Heart left ventricle (tissue), 16 donors: ENCODE measurements around the gene EIF6. TPM values are rescaled to one million over a fixed set of nuclear protein-coding genes. Genes with fewer than 3 reads are reported as not detected.

Source experiments
- ATAC-seq, 4 donors: fragments of 200-7000 bp; cut with Tn5 transposase; one replicate each; pipeline ENCODE4 v1.9.1; 2020 to 2022; ENCODE audit warnings: moderate library complexity in 4 of 4, mild to moderate bottlenecking in 3 of 4, moderate number of reproducible peaks in 1 of 4
- DNase-seq, 5 donors: peaks; one replicate each; pipeline ENCODE4 v3.0.0-alpha.2; 2020
- H3K27ac ChIP-seq, 12 donors: fragments of 200-600 bp; sonication (generic) in 4 of 12; one replicate each; pipeline versions ENCODE4 v1.5.0 to v1.8.0; 2016 to 2022; ENCODE audit warnings: mild to moderate bottlenecking in 2 of 12
- H3K27me3 ChIP-seq, 9 donors: fragments of 200-600 bp; sonication (generic) in 2 of 9; one replicate each; pipeline versions ENCODE4 v1.5.1 to v1.8.0; 2016 to 2022; ENCODE audit warnings: mild to moderate bottlenecking in 3 of 9
- H3K36me3 ChIP-seq, 9 donors: fragments of 200-600 bp; sonication (generic) in 2 of 9; one replicate each; pipeline versions ENCODE4 v1.5.0 to v1.8.0; 2018 to 2022; ENCODE audit warnings: mild to moderate bottlenecking in 2 of 9
- H3K4me1 ChIP-seq, 12 donors: fragments of 200-600 bp; sonication (generic) in 4 of 12; one replicate each; pipeline versions ENCODE4 v1.5.0 to v1.8.0; 2016 to 2022; ENCODE audit warnings: mild to moderate bottlenecking in 3 of 12
- H3K4me3 ChIP-seq, 12 donors: fragments of 200-600 bp; sonication (generic) in 4 of 12; one replicate each; pipeline versions ENCODE4 v1.5.0 to v1.8.0; 2017 to 2022; ENCODE audit warnings: mild to moderate bottlenecking in 9 of 12, moderate library complexity in 4 of 12
- H3K9me3 ChIP-seq, 12 donors: fragments of 200-600 bp; sonication (generic) in 4 of 12; one replicate each; pipeline versions ENCODE4 v1.5.0 to v1.8.0; 2016 to 2022; ENCODE audit warnings: mild to moderate bottlenecking in 1 of 12
- POLR2A ChIP-seq, 2 donors: fragments of 450-650 bp; IDR thresholded peaks; one replicate each; pipeline ENCODE4 v1.6.1; 2017; ENCODE audit warnings: antibody characterized with exemption in 2 of 2, mild to moderate bottlenecking in 2 of 2, moderate library complexity in 2 of 2
- WGBS, 4 donors: extraction: QIAGEN DNeasy Blood & Tissue Kit in 2 of 4; methylation state at CpG; one replicate each; pipeline versions ENCODE4 v1.1.5 to v1.1.7; 2013 to 2018; 5-methylcytosine and 5-hydroxymethylcytosine counted together
- intact Hi-C, 10 donors: fragments of 100-400 bp; cut with DNase I; formaldehyde crosslinking; loops; one replicate each; pipeline versions ENCODE4 v1.11.1 to v1.14.2; 2022
- polyA plus RNA-seq, 2 donors: library from polyadenylated mRNA; stranded (reverse); fragments of 200-250 nt; gene quantifications; one replicate each; pipeline ENCODE4 v1.2.3, GENCODE V29; 2013
- total RNA-seq, 9 donors: library from RNA; depleted of rRNA in 2 of 9; stranded (reverse); fragments of >200 nt in 2 of 9; fragmentation: NEBNext Ultra II Directional in 3 of 9; extraction: Animal tissue kit (Norgen Biotek cat#: 25700) in 3 of 9; gene quantifications; one replicate each; pipeline versions ENCODE4 v1.1.0 to v1.2.4, GENCODE V29; 2016 to 2023
- TF ChIP-seq, protein P1 (sequence below), 12 donors: fragments of 200-600 bp; sonication (generic) in 4 of 12; IDR thresholded peaks; one replicate each; pipeline versions ENCODE4 v1.5.0 to v1.8.0; 2018 to 2022; ENCODE audit warnings: antibody characterized with exemption in 12 of 12, mild to moderate bottlenecking in 5 of 12
- donor health status: ischemic (EF 13 %, LVEDD 7.1; RV severe dilation, severe dysfunction).
- donor health status: healthy with polysubstance abuse.
- donor health status: DM: no; HTN: yes; CAD: no.
- donor health status: DM: no; HTN: no; CAD: no.
- donor health status: ischemic (EF 25% LVEDD 6.9; RV normal size, moderate dysfunction).
- donor health status: ischemic (EF 25% LVEDD 5.7; RV mildly dilated, moderate dysfunction).
- donor health status: healthy.
- donor health status: DM: yes; HTN: yes; CAD: no.
- donor health status: ischemic (EF 35%, LVEDD 5.7; RV mildly dilated, moderate dysfunction).
- donor health status: nonischemic (EF 11% LVEDD 7.7; RV severe dilation, severe dysfunction).
- donor health status: DM: yes; HTN: yes; CAD: no.
- donor health status: PGD.
- donor health status: ischemic (EF 29% LVEDD 5.4; RV normal size, mild dysfunction).
- donor health status: nonischemic (EF 23%, LVEDD 6.1; RV moderate dilation, normal function).

EIF6 gene
- total and polyA plus RNA-seq, 11 donors, result 27.5 to 150 (median 42.1) TPM

DNA sequence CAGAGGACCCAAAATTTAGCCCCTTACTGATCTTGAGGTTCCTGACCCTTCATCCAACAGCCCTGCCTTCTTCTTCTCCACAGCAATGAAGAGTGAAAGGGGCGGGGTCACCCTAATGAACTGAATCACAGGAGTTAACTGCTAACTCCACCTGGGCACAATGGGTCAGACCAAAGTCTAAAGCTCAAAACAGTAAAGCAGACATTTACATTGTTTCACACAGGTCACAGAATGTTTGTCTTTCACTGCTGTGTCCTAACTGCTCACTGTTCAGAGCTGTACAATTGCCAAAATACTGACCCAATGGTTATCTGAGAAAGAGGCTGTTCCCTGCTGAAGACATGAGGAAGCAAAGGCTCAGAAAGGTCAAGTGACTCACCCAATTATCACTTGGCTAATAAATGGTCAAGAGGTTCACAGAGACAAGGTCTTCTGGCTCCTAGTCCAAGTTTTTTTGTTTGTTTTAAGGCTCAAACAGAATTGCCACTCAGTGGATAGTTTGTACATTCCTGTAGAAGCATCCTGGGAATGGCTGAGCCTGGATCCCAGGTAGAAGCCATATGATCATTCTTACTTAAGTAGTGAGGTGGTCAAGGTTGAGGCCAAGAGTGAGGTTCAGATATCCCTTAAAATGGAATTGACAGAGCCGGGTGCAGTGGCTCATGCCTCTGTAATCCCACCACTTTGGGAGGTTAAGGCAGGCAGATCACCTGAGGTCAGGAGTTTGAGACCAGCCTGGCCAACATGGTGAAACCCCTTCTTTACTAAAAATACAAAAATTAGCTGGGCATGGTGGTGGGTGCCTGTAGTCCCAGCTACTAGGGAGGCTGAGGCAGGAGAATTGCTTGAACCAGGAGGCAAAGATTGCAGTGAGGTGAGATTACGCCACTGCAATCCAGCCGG, 42.8 kb upstream of the EIF6 start:
- intact Hi-C loops, result loop anchor here in 1 of 10 donors (2.0 kb wide), 1 partner anchor 21 kb away; no protein-coding TSS in a partner anchor
- TF ChIP-seq POLR2A (IDR thresholded peaks at IDR 0.05), result no peak
- TF ChIP-seq, protein P1, sequence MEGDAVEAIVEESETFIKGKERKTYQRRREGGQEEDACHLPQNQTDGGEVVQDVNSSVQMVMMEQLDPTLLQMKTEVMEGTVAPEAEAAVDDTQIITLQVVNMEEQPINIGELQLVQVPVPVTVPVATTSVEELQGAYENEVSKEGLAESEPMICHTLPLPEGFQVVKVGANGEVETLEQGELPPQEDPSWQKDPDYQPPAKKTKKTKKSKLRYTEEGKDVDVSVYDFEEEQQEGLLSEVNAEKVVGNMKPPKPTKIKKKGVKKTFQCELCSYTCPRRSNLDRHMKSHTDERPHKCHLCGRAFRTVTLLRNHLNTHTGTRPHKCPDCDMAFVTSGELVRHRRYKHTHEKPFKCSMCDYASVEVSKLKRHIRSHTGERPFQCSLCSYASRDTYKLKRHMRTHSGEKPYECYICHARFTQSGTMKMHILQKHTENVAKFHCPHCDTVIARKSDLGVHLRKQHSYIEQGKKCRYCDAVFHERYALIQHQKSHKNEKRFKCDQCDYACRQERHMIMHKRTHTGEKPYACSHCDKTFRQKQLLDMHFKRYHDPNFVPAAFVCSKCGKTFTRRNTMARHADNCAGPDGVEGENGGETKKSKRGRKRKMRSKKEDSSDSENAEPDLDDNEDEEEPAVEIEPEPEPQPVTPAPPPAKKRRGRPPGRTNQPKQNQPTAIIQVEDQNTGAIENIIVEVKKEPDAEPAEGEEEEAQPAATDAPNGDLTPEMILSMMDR (IDR thresholded peaks at IDR 0.05), result no peak
- no peak overlapping the region for H3K4me3 ChIP-seq
- peaks cover 0 to 5% (median 0%) of the 10 kb centered on the region in 9 donors for H3K36me3 ChIP-seq
- WGBS, 4 donors, result 96 to 97% (median 96%) methylated on average over 4 of the region's 4 CpGs
- ATAC-seq (peak in 2 of 4 donors; percentile 71 to 73), DNase-seq (no peak)
- H3K4me1 ChIP-seq, result peaks cover 0 to 20% (median 8%) of the 10 kb centered on the region in 12 donors
- no peaks in the 10 kb centered on the region for H3K9me3 ChIP-seq
- H3K27me3 ChIP-seq, result no peaks in the 10 kb centered on the region
- no peak overlapping the region for H3K27ac ChIP-seq

DNA sequence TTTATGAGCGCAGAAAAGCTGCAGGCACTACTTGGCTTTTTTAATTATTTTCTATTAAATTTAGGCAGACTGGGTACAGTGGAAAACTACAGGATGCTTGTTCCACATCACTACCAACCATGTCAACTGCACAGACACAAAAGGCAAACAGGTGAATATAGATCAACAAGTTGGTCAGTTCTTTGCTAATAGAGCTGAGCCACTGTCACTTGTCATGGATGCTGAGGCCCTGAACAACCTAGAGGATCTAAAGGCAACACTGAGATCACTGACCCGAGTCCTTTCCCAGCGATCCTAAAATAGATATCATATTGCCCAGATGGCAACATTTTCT, 42.1 kb upstream of the EIF6 start:
- H3K27ac ChIP-seq, result no peak overlapping the region
- ATAC-seq (no peak), DNase-seq (no peak)
- H3K9me3 ChIP-seq, result no peaks in the 10 kb centered on the region
- no peak overlapping the region for H3K4me3 ChIP-seq
- H3K4me1 ChIP-seq, result peaks cover 0 to 20% (median 8%) of the 10 kb centered on the region in 12 donors
- H3K27me3 ChIP-seq, result no peaks in the 10 kb centered on the region
- intact Hi-C loops, result loop anchor here in 1 of 10 donors (2.0 kb wide), 1 partner anchor 20 kb away; no protein-coding TSS in a partner anchor
- TF ChIP-seq POLR2A (IDR thresholded peaks at IDR 0.05), result no peak
- TF ChIP-seq, protein P1 (IDR thresholded peaks at IDR 0.05), result no peak
- H3K36me3 ChIP-seq, result peaks cover 0 to 5% (median 0%) of the 10 kb centered on the region in 9 donors
- 84 to 93% (median 86%) methylated on average over 3 of the region's 3 CpGs for WGBS, 4 donors

DNA sequence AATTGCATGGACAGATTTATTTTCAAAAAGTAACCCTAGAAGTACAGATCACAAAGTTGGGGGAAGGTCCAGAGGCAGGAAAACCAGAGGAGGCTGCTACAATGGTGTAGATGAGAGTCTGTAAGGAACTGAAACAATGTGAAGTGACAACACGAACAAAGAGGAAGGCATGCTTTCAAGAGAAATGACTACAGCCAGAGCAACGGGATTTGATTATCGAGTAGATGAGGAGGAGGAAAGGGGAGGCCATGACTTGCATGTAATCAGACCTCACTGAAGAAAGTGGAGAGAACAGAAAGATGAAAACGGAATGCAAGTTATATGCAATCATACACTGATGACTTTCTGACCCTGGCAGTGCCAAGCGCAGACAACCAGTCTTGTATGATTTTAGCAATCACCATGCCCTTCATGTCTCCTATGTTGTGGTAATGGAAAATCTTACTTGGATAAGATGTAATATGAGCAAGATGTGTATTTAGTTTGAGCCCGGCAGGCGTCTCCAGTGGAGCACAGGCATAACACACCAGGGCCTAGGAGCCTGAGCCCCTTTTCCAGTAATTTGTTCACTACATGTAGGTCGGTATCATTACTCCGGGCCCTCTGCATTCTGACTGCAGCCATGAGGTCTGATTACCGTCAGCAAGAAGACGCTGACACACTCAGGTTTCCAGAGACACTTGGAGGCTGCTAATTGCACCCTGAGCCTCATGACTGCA, 41.6 kb upstream of the EIF6 start:
- Histone ChIP-seq H3K4me1 (peaks cover 0 to 20% (median 8%) of the 10 kb centered on the region in 12 donors), H3K27ac (no peak overlapping the region), H3K4me3 (no peak overlapping the region), H3K36me3 (peaks cover 0 to 7% (median 0%) of the 10 kb centered on the region in 9 donors), H3K27me3 (no peaks in the 10 kb centered on the region), H3K9me3 (no peaks in the 10 kb centered on the region)
- DNase-seq (no peak), ATAC-seq (peak in 2 of 4 donors; percentile 24 to 36)
- intact Hi-C loops, result loop anchor here in 1 of 10 donors (2.0 kb wide), 1 partner anchor 19 kb away; no protein-coding TSS in a partner anchor
- 67 to 75% (median 73%) methylated on average over 11 of the region's 11 CpGs for WGBS, 4 donors
- TF ChIP-seq, protein P1 (IDR thresholded peaks at IDR 0.05), result no peak
- no peak for TF ChIP-seq POLR2A (IDR thresholded peaks at IDR 0.05)

DNA sequence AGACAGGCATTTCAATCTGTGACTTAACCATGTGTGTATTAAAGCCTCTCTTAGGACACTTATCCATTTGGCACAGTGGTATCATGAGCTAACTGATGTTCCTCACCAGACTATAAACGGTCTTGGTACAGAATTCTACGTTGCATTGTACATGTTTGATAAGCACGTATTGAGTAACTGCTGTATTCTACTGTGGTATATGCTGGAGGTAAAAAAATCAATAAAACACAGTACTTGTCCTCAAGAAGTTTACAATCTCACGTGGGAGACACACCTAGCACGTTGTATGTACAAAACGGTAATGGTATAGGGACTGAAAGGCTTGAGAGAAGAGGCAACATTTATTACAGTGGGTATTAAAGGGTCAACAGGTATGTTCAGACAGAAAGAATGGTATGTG, 40.8 kb upstream of the EIF6 start:
- Histone ChIP-seq H3K4me1 (peaks cover 0 to 20% (median 8%) of the 10 kb centered on the region in 12 donors), H3K27me3 (no peaks in the 10 kb centered on the region), H3K4me3 (no peak overlapping the region), H3K27ac (no peak overlapping the region), H3K36me3 (peaks cover 0 to 7% (median 0%) of the 10 kb centered on the region in 9 donors), H3K9me3 (no peaks in the 10 kb centered on the region)
- ATAC-seq (no peak), DNase-seq (no peak)
- TF ChIP-seq, protein P1 (IDR thresholded peaks at IDR 0.05), result no peak
- no peak for TF ChIP-seq POLR2A (IDR thresholded peaks at IDR 0.05)
- intact Hi-C loops, result no loop called here
- WGBS, 4 donors, result 76 to 81% (median 77%) methylated on average over 6 of the region's 6 CpGs
